PC-9 (cell line): ENCODE data around the gene MYBL2.

Source experiments
- CTCF ChIP-seq: fragments of 200-600 bp; sonication (generic); conservative IDR thresholded peaks from 2 replicates; pipeline ENCODE4 v1.6.1; 2017; ENCODE audit warnings: mixed run types, antibody characterized with exemption, mild to moderate bottlenecking, moderate library complexity
- EZH2 ChIP-seq: fragments of 200-600 bp; sonication (generic); IDR thresholded peaks from 2 replicates; pipeline ENCODE4 v1.8.0; 2017; ENCODE audit warnings: antibody characterized with exemption, low read depth

- TF ChIP-seq CTCF (no peak), EZH2 (no peak)
Measured at GRCh38 chr20:43715511-43715910, 48.6 kb downstream of the MYBL2 start.
